Adrenal gland (tissue), 12 donors: ENCODE data around the gene RAB43. TPM values are rescaled to one million over a fixed set of nuclear protein-coding genes. Genes with fewer than 3 reads are reported as not detected.

Experiments
- DNase-seq, 7 donors: peaks; one replicate each; pipeline ENCODE4 v3.0.0-alpha.2; 2019 to 2020
- H3K27ac ChIP-seq, 5 donors: fragments of 200-600 bp; sonication (generic) in 4 of 5; 1 replicate in 3 of 5; 2 replicates in 2 of 5; pipeline versions ENCODE4 v1.5.1 to v1.8.0; 2016 to 2020; ENCODE audit warnings: mild to moderate bottlenecking in 1 of 5
- H3K27me3 ChIP-seq: fragments of 200-600 bp; 2 replicates; pipeline ENCODE4 v1.8.0; 2021
- H3K36me3 ChIP-seq, 2 donors: fragments of 200-600 bp; replicated peaks in 1 of 2; 1 replicate in 1 of 2; 2 replicates in 1 of 2; pipeline versions ENCODE4 v1.5.1 to v1.8.0; 2018 to 2022
- H3K4me1 ChIP-seq, 2 donors: fragments of 200-600 bp; replicated peaks in 1 of 2; 1 replicate in 1 of 2; 2 replicates in 1 of 2; pipeline versions ENCODE4 v1.5.1 to v1.8.0; 2018 to 2021
- H3K4me3 ChIP-seq, 4 donors: fragments of 200-600 bp; sonication (generic) in 3 of 4; one replicate each; pipeline ENCODE4 v1.5.1; 2016 to 2018
- H3K9me3 ChIP-seq, 3 donors: fragments of 200-600 bp; sonication (generic) in 1 of 3; replicated peaks in 1 of 3; 1 replicate in 2 of 3; 2 replicates in 1 of 3; pipeline versions ENCODE4 v1.5.1 to v1.8.0; 2016 to 2021
- CTCF ChIP-seq, 6 experiments: fragments of 450-650 bp in 4 of 6; fragments of 200-600 bp in 2 of 6; sonication (generic) in 1 of 6; IDR thresholded peaks; 1 replicate in 5 of 6; 2 replicates in 1 of 6; pipeline versions ENCODE4 v1.5.1 to v1.8.0; 2016 to 2021; ENCODE audit warnings: antibody characterized with exemption in 6 of 6, mild to moderate bottlenecking in 2 of 6, moderate library complexity in 1 of 6
- POLR2A ChIP-seq, 2 donors: fragments of 450-650 bp; IDR thresholded peaks; one replicate each; pipeline ENCODE4 v1.6.1; 2017; ENCODE audit warnings: antibody characterized with exemption in 2 of 2, mild to moderate bottlenecking in 2 of 2, moderate library complexity in 1 of 2
- WGBS, 4 donors: extraction: QIAGEN DNeasy Blood & Tissue Kit in 2 of 4; methylation state at CpG; one replicate each; pipeline versions ENCODE4 v1.1.5 to v1.1.7; 2013 to 2017; 5-methylcytosine and 5-hydroxymethylcytosine counted together
- intact Hi-C, 2 donors: fragments of 100-400 bp; cut with DNase I; formaldehyde crosslinking; loops; one replicate each; pipeline versions ENCODE4 v1.14.1 to v1.15.0; 2022 to 2023
- polyA plus RNA-seq, 3 donors: library from polyadenylated mRNA; stranded (reverse); fragments of 200-250 nt in 2 of 3; fragments of 350-450 nt in 1 of 3; fragmentation: Illumina TruSeq in 1 of 3; extraction: RNeasy Lipid Tissue Mini Kit (QIAGEN cat#74804) in 1 of 3; gene quantifications; one replicate each; pipeline ENCODE4 v1.2.3, GENCODE V29; 2013 to 2014
- total RNA-seq, 9 donors: library from RNA; depleted of rRNA in 4 of 9; stranded (reverse); fragments of >200 nt in 4 of 9; fragments of 120-200 nt in 1 of 9; fragmentation: NEBNext Ultra II Directional in 1 of 9; extraction: Animal tissue kit (Norgen Biotek cat#: 25700) in 1 of 9; gene quantifications; one replicate each; pipeline versions ENCODE4 v1.1.0 to v1.2.4, GENCODE V29; 2013 to 2023
- donor health status: healthy with polysubstance abuse.
- donor health status: Bipolar disorder and iron deficiency.
- donor health status: DM: yes; HTN: yes; CAD: no.
- donor health status: DM: no; HTN: no; CAD: no.
- donor health status: DM: no; HTN: no; CAD: no.
- donor health status: DM: yes; HTN: yes; CAD: no.

RAB43 gene
- total and polyA plus RNA-seq, 12 donors = 0.33 to 37.2 (median 24.3) TPM

GRCh38 chr3:129120254-129121004, 1.2 kb downstream of the RAB43 start:
- intact Hi-C loops = no loop called here
- peak; percentile 77 to 97 (median 93) for DNase-seq
- Histone ChIP-seq H3K36me3 (no peaks in the 10 kb centered on the region), H3K4me3 (peak overlapping the region; percentile 70 to 96 (median 83)), H3K27me3 (no peaks in the 10 kb centered on the region), H3K27ac (peak overlapping the region; percentile 84 to 99 (median 91)), H3K9me3 (no peaks in the 10 kb centered on the region), H3K4me1 (peaks cover 32 to 47% of the 10 kb centered on the region in 2 donors)
- WGBS, 4 donors = 1 to 2% (median 1%) methylated on average over 4 to 18 of the region's 18 CpGs
- peak; percentile 58 to 83 for TF ChIP-seq POLR2A (IDR thresholded peaks at IDR 0.05)
- TF ChIP-seq CTCF (IDR thresholded peaks at IDR 0.05) = peak in 2 of 6 experiments; percentile 51 to 52

GRCh38 chr3:129119365-129120100, 2.1 kb downstream of the RAB43 start:
- Histone ChIP-seq H3K27ac (peak overlapping the region; percentile 84 to 99 (median 91)), H3K4me1 (peaks cover 32 to 47% of the 10 kb centered on the region in 2 donors), H3K9me3 (no peaks in the 10 kb centered on the region), H3K4me3 (peak overlapping the region in 2 of 4 donors; percentile 70 to 96), H3K27me3 (no peaks in the 10 kb centered on the region), H3K36me3 (no peaks in the 10 kb centered on the region)
- peak in 5 of 7 donors; percentile 38 to 73 (median 47) for DNase-seq
- intact Hi-C loops = no loop called here
- peak in 1 of 2 donors; percentile 20 for TF ChIP-seq POLR2A (IDR thresholded peaks at IDR 0.05)
- no peak for TF ChIP-seq CTCF (IDR thresholded peaks at IDR 0.05)
- WGBS, 4 donors = 23 to 30% (median 28%) methylated on average over 10 to 13 of the region's 13 CpGs

- DNase-seq = no peak
- peak overlapping the region in 2 of 5 donors; percentile 91 to 99 for H3K27ac ChIP-seq
- H3K9me3 ChIP-seq = no peaks in the 10 kb centered on the region
- H3K27me3 ChIP-seq = no peaks in the 10 kb centered on the region
- no peak overlapping the region for H3K4me3 ChIP-seq
- no peak for TF ChIP-seq CTCF (IDR thresholded peaks at IDR 0.05)
- TF ChIP-seq POLR2A (IDR thresholded peaks at IDR 0.05) = no peak
- 64 to 83% (median 76%) methylated on average over 5 of the region's 5 CpGs for WGBS, 4 donors
- H3K36me3 ChIP-seq = peaks cover 0 to 4% of the 10 kb centered on the region in 2 donors
- intact Hi-C loops = no loop called here
- peaks cover 32 to 47% of the 10 kb centered on the region in 2 donors for H3K4me1 ChIP-seq
These were observed 2.9 kb downstream of the RAB43 start for GRCh38 chr3:129118745-129119144.

GRCh38 chr3:129117134-129117533, 4.5 kb downstream of the RAB43 start:
- no peak for TF ChIP-seq POLR2A (IDR thresholded peaks at IDR 0.05)
- no peak for TF ChIP-seq CTCF (IDR thresholded peaks at IDR 0.05)
- intact Hi-C loops = no loop called here

More at GRCh38 chr3:129117134-129117533, 4.5 kb downstream of the RAB43 start:
- H3K4me3 ChIP-seq = no peak overlapping the region
- H3K4me1 ChIP-seq = peaks cover 32 to 47% of the 10 kb centered on the region in 2 donors
- H3K27ac ChIP-seq = peak overlapping the region in 3 of 5 donors; percentile 4 to 72 (median 64)
- H3K9me3 ChIP-seq = no peaks in the 10 kb centered on the region
- peaks cover 0 to 15% of the 10 kb centered on the region in 2 donors for H3K36me3 ChIP-seq
- H3K27me3 ChIP-seq = no peaks in the 10 kb centered on the region
- DNase-seq = no peak
